H9 (cell line): ENCODE measurements around the gene SLC6A3. TPM values are rescaled to one million over a fixed set of nuclear protein-coding genes. Genes with fewer than 3 reads are reported as not detected.
A peak's percentile ranks its signal among the peaks of the same experiment; 100 is the strongest.

Source experiments
- DNase-seq: peaks from one replicate; pipeline ENCODE4 v3.0.0-alpha.2; 2017
- H2AFZ ChIP-seq: one replicate; pipeline ENCODE4 v1.6.1; 2013; ENCODE audit warnings: mild to moderate bottlenecking, low read length, control low read depth, moderate library complexity
- H2AK5ac ChIP-seq: 2 replicates; pipeline ENCODE4 v1.6.1; 2013; ENCODE audit warnings: low read length, control low read depth, mixed read lengths; ENCODE audit not compliant: insufficient read length
- H2BK120ac ChIP-seq: one replicate; pipeline ENCODE4 v1.6.1; 2013; ENCODE audit warnings: low read depth, mild to moderate bottlenecking, low read length, control low read depth, inconsistent platforms; ENCODE audit not compliant: poor library complexity, severe bottlenecking
- H2BK12ac ChIP-seq: 2 replicates; pipeline ENCODE4 v1.6.1; 2013; ENCODE audit warnings: low read length, control low read depth, mixed read lengths, low read depth; ENCODE audit not compliant: insufficient read length
- H2BK15ac ChIP-seq: 2 replicates; pipeline ENCODE4 v1.6.1; 2013; ENCODE audit warnings: low read depth, low read length, control low read depth
- H2BK20ac ChIP-seq: one replicate; pipeline ENCODE4 v1.6.1; 2013; ENCODE audit warnings: low read depth, mild to moderate bottlenecking, low read length, control low read depth, inconsistent platforms; ENCODE audit not compliant: poor library complexity, severe bottlenecking
- H2BK5ac ChIP-seq: 2 replicates; pipeline ENCODE4 v1.6.1; 2013; ENCODE audit warnings: low read length, control low read depth, mixed read lengths; ENCODE audit not compliant: insufficient read length
- H3K14ac ChIP-seq: 2 replicates; pipeline ENCODE4 v1.6.1; 2013; ENCODE audit warnings: low read length, control low read depth; ENCODE audit not compliant: insufficient read depth
- H3K18ac ChIP-seq: 2 replicates; pipeline ENCODE4 v1.6.1; 2013; ENCODE audit warnings: low read depth, mild to moderate bottlenecking, mixed read lengths, low read length, control low read depth; ENCODE audit not compliant: insufficient read length
- H3K23ac ChIP-seq: 2 replicates; pipeline ENCODE4 v1.6.1; 2013; ENCODE audit warnings: low read length, control low read depth, mixed read lengths, low read depth; ENCODE audit not compliant: insufficient read length
- H3K23me2 ChIP-seq: 2 replicates; pipeline ENCODE4 v1.6.1; 2013; ENCODE audit warnings: low read depth, mild to moderate bottlenecking, mixed read lengths, low read length, control low read depth; ENCODE audit not compliant: insufficient read length, poor library complexity, severe bottlenecking
- H3K27ac ChIP-seq: 2 replicates; pipeline ENCODE4 v1.5.1; 2013; ENCODE audit warnings: low read length, control low read depth, mixed read lengths, low read depth; ENCODE audit not compliant: insufficient read length
- H3K27me3 ChIP-seq: 2 replicates; pipeline ENCODE4 v1.6.1; 2013; ENCODE audit warnings: low read length, control low read depth, inconsistent platforms; ENCODE audit not compliant: insufficient read depth
- H3K4ac ChIP-seq: 2 replicates; pipeline ENCODE4 v1.6.1; 2013; ENCODE audit warnings: low read depth, mild to moderate bottlenecking, control low read depth, inconsistent platforms, low read length, moderate library complexity
- H3K4me1 ChIP-seq: 2 replicates; pipeline ENCODE4 v1.6.1; 2013; ENCODE audit warnings: low read length, control low read depth, inconsistent platforms; ENCODE audit not compliant: insufficient read depth
- H3K4me2 ChIP-seq: 2 replicates; pipeline ENCODE4 v1.6.1; 2013; ENCODE audit warnings: low read length, control low read depth, mixed read lengths; ENCODE audit not compliant: insufficient read length, insufficient read depth
- H3K56ac ChIP-seq: 2 replicates; pipeline ENCODE4 v1.6.1; 2013; ENCODE audit warnings: low read depth, mild to moderate bottlenecking, mixed read lengths, low read length, control low read depth; ENCODE audit not compliant: insufficient read length
- H3K79me1 ChIP-seq: 2 replicates; pipeline ENCODE4 v1.6.1; 2013; ENCODE audit warnings: low read depth, mild to moderate bottlenecking, moderate library complexity, low read length, control low read depth, inconsistent platforms; ENCODE audit not compliant: insufficient read depth, poor library complexity, severe bottlenecking
- H3K79me2 ChIP-seq: 2 replicates; pipeline ENCODE4 v1.6.1; 2013; ENCODE audit warnings: low read length, control low read depth, inconsistent platforms; ENCODE audit not compliant: insufficient read depth
- H3K9ac ChIP-seq: 2 replicates; pipeline ENCODE4 v1.6.1; 2013; ENCODE audit warnings: low read length, control low read depth, mixed read lengths; ENCODE audit not compliant: insufficient read length; ENCODE audit errors: extremely low read depth
- H3K9me3 ChIP-seq: one replicate; pipeline ENCODE4 v1.6.1; 2013; ENCODE audit warnings: low read depth, low read length, inconsistent platforms; ENCODE audit not compliant: control insufficient read depth
- H3T11ph ChIP-seq: one replicate; pipeline ENCODE4 v1.6.1; 2013; ENCODE audit warnings: mild to moderate bottlenecking, low read length, control low read depth, inconsistent platforms
- H4K20me1 ChIP-seq: one replicate; pipeline ENCODE4 v1.6.1; 2013; ENCODE audit not compliant: control insufficient read depth, insufficient read length, insufficient read depth
- H4K5ac ChIP-seq: 2 replicates; pipeline ENCODE4 v1.6.1; 2013; ENCODE audit warnings: low read depth, mild to moderate bottlenecking, mixed read lengths, low read length, control low read depth; ENCODE audit not compliant: insufficient read length
- H4K8ac ChIP-seq: replicated peaks from 2 replicates; pipeline ENCODE4 v1.6.1; 2013; ENCODE audit warnings: low read length, control low read depth, mixed read lengths, low read depth; ENCODE audit not compliant: insufficient read length
- H4K91ac ChIP-seq: 2 replicates; pipeline ENCODE4 v1.6.1; 2013; ENCODE audit warnings: low read depth, mild to moderate bottlenecking, moderate library complexity, mixed read lengths, low read length, control low read depth; ENCODE audit not compliant: insufficient read length
- H3K27ac Mint-ChIP-seq, 3 experiments: 2 replicates in 2 of 3; 3 replicates in 1 of 3; pipeline ENCODE4 v1.8.0; 2020 to 2021; ENCODE audit warnings: mixed read lengths in 3 of 3, mild to moderate bottlenecking in 1 of 3, moderate library complexity in 1 of 3
- H3K27me3 Mint-ChIP-seq: 2 replicates; pipeline ENCODE4 v1.8.0; 2021; ENCODE audit warnings: low read depth, mild to moderate bottlenecking, moderate library complexity, mixed read lengths
- H3K36me3 Mint-ChIP-seq, 3 experiments: 2 replicates in 2 of 3; 3 replicates in 1 of 3; pipeline ENCODE4 v1.8.0; 2020 to 2021; ENCODE audit warnings: low read depth in 3 of 3, mixed read lengths in 3 of 3; ENCODE audit not compliant: insufficient read depth in 1 of 3
- H3K4me1 Mint-ChIP-seq, 2 experiments: 2 replicates each; pipeline ENCODE4 v1.8.0; 2020; ENCODE audit warnings: mixed read lengths in 2 of 2
- H3K4me3 Mint-ChIP-seq, 2 experiments: 2 replicates in 1 of 2; 3 replicates in 1 of 2; pipeline ENCODE4 v1.8.0; 2020 to 2021; ENCODE audit warnings: mild to moderate bottlenecking in 2 of 2, mixed read lengths in 2 of 2, moderate library complexity in 1 of 2
- H3K9me3 Mint-ChIP-seq, 2 experiments: 2 replicates in 1 of 2; 3 replicates in 1 of 2; pipeline ENCODE4 v1.8.0; 2020; ENCODE audit warnings: mild to moderate bottlenecking in 2 of 2, mixed read lengths in 2 of 2, moderate library complexity in 1 of 2
- WGBS: extraction: QIAGEN DNeasy Blood & Tissue Kit; methylation state at CpG from one replicate; pipeline ENCODE4 v1.1.7; 2013; ENCODE audit warnings: missing lambda C conversion rate, low lambda C conversion rate, mixed read lengths; ENCODE audit not compliant: insufficient read length; ENCODE audit errors: extremely low coverage; 5-methylcytosine and 5-hydroxymethylcytosine counted together
- total RNA-seq: library from RNA; stranded (reverse); gene quantifications from 2 replicates; pipeline ENCODE4 v1.2.1, GENCODE V29; 2021
- TF ChIP-seq, protein P1 (sequence below): fragments of 200-600 bp; sonication (generic); conservative IDR thresholded peaks from 3 replicates; pipeline ENCODE4 v1.8.0; 2021; ENCODE audit warnings: antibody characterized with exemption, mild to moderate bottlenecking

The SLC6A3 gene
- total RNA-seq, 1 experiment from 2014 or later: 0.61 TPM

- Histone ChIP-seq H3K56ac (no peak overlapping the region), H3K4ac (no peak overlapping the region), H4K8ac (no peak overlapping the region), H2BK5ac (no peak overlapping the region), H2AFZ (no peak overlapping the region), H3K9me3 (no peaks in the 10 kb centered on the region), H2BK15ac (no peak overlapping the region), H3K23ac (peak overlapping the region; percentile 95), H3K79me1 (no peaks in the 10 kb centered on the region), H2BK12ac (no peak overlapping the region), H4K5ac (peak overlapping the region; percentile 78), H4K20me1 (no peaks in the 10 kb centered on the region), H3T11ph (no peak overlapping the region), H3K14ac (no peak overlapping the region), H2AK5ac (no peak overlapping the region), H3K79me2 (no peaks in the 10 kb centered on the region), H4K91ac (no peak overlapping the region), H3K4me2 (no peak overlapping the region), H2BK20ac (no peak overlapping the region), H3K9ac (no peak overlapping the region), H3K4me1 (peaks cover 3% of the 10 kb centered on the region; the same call in 1 of the 2 replicates), H3K18ac (no peak overlapping the region), H2BK120ac (no peak overlapping the region), H3K23me2 (no peaks in the 10 kb centered on the region), H3K27me3 (no peaks in the 10 kb centered on the region), H3K27ac (no peak overlapping the region)
- H3K36me3 Mint-ChIP-seq: no peaks in the 10 kb centered on the region
- H3K27me3 Mint-ChIP-seq: peaks cover 5% of the 10 kb centered on the region
- no peak overlapping the region; a peak in 1 of 5 replicates for H3K4me3 Mint-ChIP-seq
- no peak overlapping the region; a peak in 1 of 7 replicates for H3K27ac Mint-ChIP-seq
- TF ChIP-seq, protein P1, sequence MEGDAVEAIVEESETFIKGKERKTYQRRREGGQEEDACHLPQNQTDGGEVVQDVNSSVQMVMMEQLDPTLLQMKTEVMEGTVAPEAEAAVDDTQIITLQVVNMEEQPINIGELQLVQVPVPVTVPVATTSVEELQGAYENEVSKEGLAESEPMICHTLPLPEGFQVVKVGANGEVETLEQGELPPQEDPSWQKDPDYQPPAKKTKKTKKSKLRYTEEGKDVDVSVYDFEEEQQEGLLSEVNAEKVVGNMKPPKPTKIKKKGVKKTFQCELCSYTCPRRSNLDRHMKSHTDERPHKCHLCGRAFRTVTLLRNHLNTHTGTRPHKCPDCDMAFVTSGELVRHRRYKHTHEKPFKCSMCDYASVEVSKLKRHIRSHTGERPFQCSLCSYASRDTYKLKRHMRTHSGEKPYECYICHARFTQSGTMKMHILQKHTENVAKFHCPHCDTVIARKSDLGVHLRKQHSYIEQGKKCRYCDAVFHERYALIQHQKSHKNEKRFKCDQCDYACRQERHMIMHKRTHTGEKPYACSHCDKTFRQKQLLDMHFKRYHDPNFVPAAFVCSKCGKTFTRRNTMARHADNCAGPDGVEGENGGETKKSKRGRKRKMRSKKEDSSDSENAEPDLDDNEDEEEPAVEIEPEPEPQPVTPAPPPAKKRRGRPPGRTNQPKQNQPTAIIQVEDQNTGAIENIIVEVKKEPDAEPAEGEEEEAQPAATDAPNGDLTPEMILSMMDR: no peak
- peaks cover 17 to 33% of the 10 kb centered on the region in 2 experiments for H3K4me1 Mint-ChIP-seq
- no CpG with 5 or more reads among the region's 21 CpGs for WGBS
- DNase-seq: no peak
- H3K9me3 Mint-ChIP-seq: no peaks in the 10 kb centered on the region; a peak in 1 of 5 replicates
Measured at GRCh38 chr5:1410156-1411014, 34.9 kb downstream of the SLC6A3 start.
